ENCODE data around the gene ABCA13. TPM values are rescaled to one million over a fixed set of nuclear protein-coding genes. Genes with fewer than 3 reads are reported as not detected.

The ABCA13 gene
- total RNA-seq, 1 experiment from 2014 or later: 2.1 TPM

- ChIA-PET POLR2A (ENCODE audit: unreplicated experiment) (no interaction called here), CTCF (no interaction called here)
- TF ChIP-seq EZH2phosphoT487 (IDR thresholded peaks at IDR 0.05; ENCODE audit: borderline replicate concordance, low read length): no peak
- no peak for TF ChIP-seq CTCF (conservative IDR thresholded peaks at IDR 0.05; ENCODE audit: low read depth, low read length)
- no peak for TF ChIP-seq EZH2 (IDR thresholded peaks at IDR 0.05; ENCODE audit: low read length, unreplicated experiment)
- no peak overlapping the region for H3K4me3 ChIP-seq (ENCODE audit: low read length)
- intact Hi-C loops (cut with micrococcal nuclease): no loop called here
- no peaks in the 10 kb centered on the region for H3K9me2 ChIP-seq (replicated peaks; ENCODE audit: low read length)
- H3K4me1 ChIP-seq (ENCODE audit: insufficient read depth, low read length): no peaks in the 10 kb centered on the region
- ATAC-seq: no peak
- no peak overlapping the region for H3K9ac ChIP-seq (ENCODE audit: low read length)
- H4K20me1 ChIP-seq (ENCODE audit: low read length): no peaks in the 10 kb centered on the region
- H3K27me3 ChIP-seq (ENCODE audit: low read length): no peaks in the 10 kb centered on the region
- H3K4me2 ChIP-seq (ENCODE audit: low read length): no peak overlapping the region
- no TSS peak for BruUV-seq (replicated peaks)
- H3K36me3 ChIP-seq (ENCODE audit: low read depth, low read length): no peaks in the 10 kb centered on the region
- H3K9me3 ChIP-seq (ENCODE audit: low read length): no peaks in the 10 kb centered on the region
- H2AFZ ChIP-seq (ENCODE audit: low read length): no peak overlapping the region
- H3K27ac ChIP-seq (ENCODE audit: low read length): no peak overlapping the region
- H3K79me2 ChIP-seq (ENCODE audit: low read length): no peaks in the 10 kb centered on the region
- H3F3A ChIP-seq (ENCODE audit: low read length, unreplicated experiment): no peaks in the 10 kb centered on the region
- DNase-seq: no peak
Measured at GRCh38 chr7:48472640-48473039, 301.4 kb downstream of the ABCA13 start.

- H3K4me1 ChIP-seq (ENCODE audit: insufficient read depth, low read length): no peaks in the 10 kb centered on the region
- BruUV-seq (replicated peaks): no TSS peak
- DNase-seq: no peak
- no peak overlapping the region for H3K9ac ChIP-seq (ENCODE audit: low read length)
- ATAC-seq: no peak
- H3K36me3 ChIP-seq (ENCODE audit: low read depth, low read length): no peaks in the 10 kb centered on the region
- intact Hi-C loops (cut with micrococcal nuclease): no loop called here
- H3F3A ChIP-seq (ENCODE audit: low read length, unreplicated experiment): no peaks in the 10 kb centered on the region
- H2AFZ ChIP-seq (ENCODE audit: low read length): no peak overlapping the region
- ChIA-PET CTCF (no interaction called here), POLR2A (ENCODE audit: unreplicated experiment) (no interaction called here)
- no peaks in the 10 kb centered on the region for H4K20me1 ChIP-seq (ENCODE audit: low read length)
- H3K9me3 ChIP-seq (ENCODE audit: low read length): no peaks in the 10 kb centered on the region
- no peaks in the 10 kb centered on the region for H3K9me2 ChIP-seq (replicated peaks; ENCODE audit: low read length)
- no peak overlapping the region for H3K4me2 ChIP-seq (ENCODE audit: low read length)
- H3K4me3 ChIP-seq (ENCODE audit: low read length): no peak overlapping the region
- no peak overlapping the region for H3K27ac ChIP-seq (ENCODE audit: low read length)
- H3K27me3 ChIP-seq (ENCODE audit: low read length): no peaks in the 10 kb centered on the region
- TF ChIP-seq EZH2 (IDR thresholded peaks at IDR 0.05; ENCODE audit: low read length, unreplicated experiment) (no peak), CTCF (conservative IDR thresholded peaks at IDR 0.05; ENCODE audit: low read depth, low read length) (no peak), EZH2phosphoT487 (IDR thresholded peaks at IDR 0.05; ENCODE audit: borderline replicate concordance, low read length) (no peak)
- H3K79me2 ChIP-seq (ENCODE audit: low read length): no peaks in the 10 kb centered on the region
Measured at GRCh38 chr7:48473205-48473865, 302.1 kb downstream of the ABCA13 start.

- ChIA-PET POLR2A (ENCODE audit: unreplicated experiment) (no interaction called here), CTCF (no interaction called here)
- H3K4me3 ChIP-seq (ENCODE audit: low read length): no peak overlapping the region
- H3K27me3 ChIP-seq (ENCODE audit: low read length): no peaks in the 10 kb centered on the region
- BruUV-seq (replicated peaks): no TSS peak
- no peak overlapping the region for H2AFZ ChIP-seq (ENCODE audit: low read length)
- no peak for TF ChIP-seq EZH2phosphoT487 (IDR thresholded peaks at IDR 0.05; ENCODE audit: borderline replicate concordance, low read length)
- TF ChIP-seq EZH2 (IDR thresholded peaks at IDR 0.05; ENCODE audit: low read length, unreplicated experiment): no peak
- no peak for TF ChIP-seq CTCF (conservative IDR thresholded peaks at IDR 0.05; ENCODE audit: low read depth, low read length)
- H3K36me3 ChIP-seq (ENCODE audit: low read depth, low read length): no peaks in the 10 kb centered on the region
- H3K79me2 ChIP-seq (ENCODE audit: low read length): no peaks in the 10 kb centered on the region
- H3K4me1 ChIP-seq (ENCODE audit: insufficient read depth, low read length): peaks cover 7% of the 10 kb centered on the region; the same call in 1 of the 2 replicates
- ATAC-seq (peak; percentile 85), DNase-seq (peak; percentile 56)
- intact Hi-C loops (cut with micrococcal nuclease): loop anchor here (1.0 kb wide), 4 partner anchors 54 to 115 kb away; no protein-coding TSS in a partner anchor
- no peaks in the 10 kb centered on the region for H4K20me1 ChIP-seq (ENCODE audit: low read length)
- H3K27ac ChIP-seq (ENCODE audit: low read length): no peak overlapping the region
- no peak overlapping the region for H3K9ac ChIP-seq (ENCODE audit: low read length)
- peaks cover 5% of the 10 kb centered on the region; the same call in 1 of the 2 replicates for H3K9me3 ChIP-seq (ENCODE audit: low read length)
- H3K9me2 ChIP-seq (replicated peaks; ENCODE audit: low read length): no peaks in the 10 kb centered on the region
- no peaks in the 10 kb centered on the region for H3F3A ChIP-seq (ENCODE audit: low read length, unreplicated experiment)
- H3K4me2 ChIP-seq (ENCODE audit: low read length): no peak overlapping the region
Measured at GRCh38 chr7:48481235-48481634, 310.0 kb downstream of the ABCA13 start.

All from PC-3 (cell line).